ENCODE data around the gene B3GALT5.

B3GALT5 gene

DNA sequence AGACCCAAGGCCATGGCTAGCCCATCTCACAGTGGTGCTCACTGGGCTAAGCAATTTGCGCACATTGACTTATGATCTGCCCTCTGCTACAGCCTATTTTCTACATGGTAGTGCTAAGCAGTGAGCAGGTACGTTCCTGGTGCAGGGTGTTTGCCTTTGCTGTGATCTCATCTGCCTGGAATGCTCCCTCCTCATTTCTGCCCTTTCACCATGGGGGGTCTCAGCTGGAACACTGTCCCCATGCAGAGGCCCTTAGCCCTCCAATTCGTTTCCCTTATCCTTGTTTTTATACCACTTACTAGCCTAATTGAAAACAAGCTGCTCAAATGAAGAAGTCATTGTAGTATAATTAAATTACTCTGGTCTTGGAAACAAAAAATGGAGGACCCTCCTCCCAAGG lies 2.0 kb upstream of the B3GALT5 start:
- no peak for DNase-seq

DNA sequence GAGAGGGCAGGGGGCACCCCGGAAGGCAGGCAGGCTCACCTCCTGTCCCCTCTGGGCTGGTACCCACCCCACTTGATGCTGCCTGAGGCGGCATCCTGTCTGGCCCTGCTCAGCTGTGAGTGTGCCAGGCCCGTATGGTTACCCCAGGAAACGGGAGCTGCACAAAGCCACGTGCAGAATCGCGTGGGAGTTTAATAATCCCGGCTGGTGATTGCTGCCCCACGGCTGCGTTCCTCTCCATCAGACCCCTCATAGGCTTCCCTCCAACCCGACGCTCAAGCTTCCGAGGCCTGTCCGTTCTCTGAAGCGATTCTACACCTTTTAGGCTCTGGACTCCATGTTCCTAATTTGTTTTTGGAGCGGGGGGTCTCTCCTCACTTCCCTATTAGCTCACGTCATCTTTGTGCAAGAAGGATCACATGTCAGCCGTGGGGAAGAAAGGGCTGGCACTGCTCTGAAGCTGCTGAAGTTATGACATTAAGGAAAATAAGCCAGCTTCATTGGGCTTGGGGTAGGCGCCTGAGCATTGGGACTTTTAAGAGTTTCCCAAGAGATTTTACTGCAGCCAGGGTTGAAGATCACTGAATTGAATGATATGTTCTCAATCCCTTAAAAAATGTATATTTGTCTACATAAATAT lies 1.1 kb upstream of the B3GALT5 start:
- no peak for DNase-seq

- no peak for DNase-seq
Observed at GRCh38 chr21:39613041-39613934, 548 bp downstream of the B3GALT5 start.

- no peak for DNase-seq
Observed at GRCh38 chr21:39616211-39616772, 3.6 kb downstream of the B3GALT5 start.

DNA sequence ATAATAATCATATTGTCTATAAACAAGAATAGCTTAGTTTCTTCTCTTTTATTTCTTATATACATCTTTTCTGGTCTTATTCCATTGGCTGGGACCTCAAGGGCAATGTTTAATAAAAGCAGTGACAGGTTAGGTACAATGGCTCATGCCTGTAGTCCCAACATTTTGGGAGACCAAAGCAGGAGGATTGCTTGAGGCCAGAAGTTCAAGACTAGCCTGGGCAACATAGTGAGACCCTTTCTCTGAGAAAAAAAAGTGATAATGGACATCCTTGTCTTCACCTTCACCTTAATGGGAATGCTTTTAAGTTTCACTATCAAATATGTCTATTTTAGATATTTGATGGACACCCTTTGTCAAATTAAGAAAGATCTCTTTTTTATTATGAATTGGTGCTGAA lies 8.1 kb downstream of the B3GALT5 start:
- DNase-seq = no peak

- DNase-seq = no peak
Observed at GRCh38 chr21:39625211-39625895, 12.6 kb downstream of the B3GALT5 start.

- no peak for DNase-seq
Observed at GRCh38 chr21:39628385-39628784, 15.6 kb downstream of the B3GALT5 start.

DNA sequence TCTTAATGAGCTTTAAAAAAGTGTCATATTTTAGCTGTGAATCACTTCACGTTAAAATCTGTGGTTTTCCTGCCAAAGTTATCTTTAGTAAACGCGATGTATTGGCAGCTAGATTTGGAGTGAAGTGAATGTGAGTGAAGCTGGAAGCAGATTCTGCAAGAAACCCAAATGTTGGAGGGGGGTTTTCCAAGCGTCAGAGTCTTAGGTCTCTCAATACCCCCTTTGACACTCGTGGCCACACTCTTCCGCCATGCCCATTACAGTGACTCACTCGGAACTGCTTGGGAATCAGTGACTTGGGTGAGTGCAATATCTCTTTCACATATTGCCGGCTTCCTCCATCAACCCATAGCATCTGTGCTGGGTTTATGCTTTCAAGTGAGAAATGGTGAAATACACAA lies 17.5 kb downstream of the B3GALT5 start:
- DNase-seq = no peak

GRCh38 chr21:39630827-39631226 lies 18.1 kb downstream of the B3GALT5 start:
- no peak for DNase-seq

DNA sequence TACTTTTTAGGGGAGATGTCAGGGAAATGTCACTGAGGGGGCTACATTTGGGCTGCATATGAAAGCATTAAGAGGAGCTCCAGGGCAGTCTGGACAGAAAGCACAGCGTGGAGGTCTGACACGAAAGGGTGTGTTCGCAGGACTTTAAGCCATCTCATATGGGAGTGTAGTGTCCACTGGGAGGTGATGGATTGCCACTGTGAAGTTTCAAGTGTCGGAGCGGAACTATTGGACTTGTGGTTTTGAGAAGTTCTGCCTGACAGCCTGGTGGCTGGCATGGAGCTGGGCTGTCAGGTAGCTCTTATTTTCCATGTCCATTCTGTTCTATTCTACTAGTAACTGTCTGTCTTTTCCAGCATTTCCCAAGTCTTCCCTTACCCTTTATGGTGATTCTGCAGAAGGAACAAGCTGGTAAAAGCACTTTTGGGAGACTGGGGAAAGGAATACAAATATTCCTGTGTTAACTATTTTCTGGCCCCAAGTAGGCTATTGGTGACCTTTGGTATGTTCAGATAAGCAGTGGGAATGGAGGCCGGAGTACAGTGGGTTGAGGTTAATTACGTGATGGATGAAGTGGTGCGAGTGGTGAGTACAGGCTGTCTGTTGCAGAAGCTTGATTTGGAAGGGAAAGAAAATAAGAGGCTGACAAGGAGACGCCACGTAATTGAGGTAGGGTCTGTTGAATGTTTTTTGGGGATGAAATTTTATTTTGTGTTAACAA lies 19.3 kb downstream of the B3GALT5 start:
- no peak for DNase-seq

DNA sequence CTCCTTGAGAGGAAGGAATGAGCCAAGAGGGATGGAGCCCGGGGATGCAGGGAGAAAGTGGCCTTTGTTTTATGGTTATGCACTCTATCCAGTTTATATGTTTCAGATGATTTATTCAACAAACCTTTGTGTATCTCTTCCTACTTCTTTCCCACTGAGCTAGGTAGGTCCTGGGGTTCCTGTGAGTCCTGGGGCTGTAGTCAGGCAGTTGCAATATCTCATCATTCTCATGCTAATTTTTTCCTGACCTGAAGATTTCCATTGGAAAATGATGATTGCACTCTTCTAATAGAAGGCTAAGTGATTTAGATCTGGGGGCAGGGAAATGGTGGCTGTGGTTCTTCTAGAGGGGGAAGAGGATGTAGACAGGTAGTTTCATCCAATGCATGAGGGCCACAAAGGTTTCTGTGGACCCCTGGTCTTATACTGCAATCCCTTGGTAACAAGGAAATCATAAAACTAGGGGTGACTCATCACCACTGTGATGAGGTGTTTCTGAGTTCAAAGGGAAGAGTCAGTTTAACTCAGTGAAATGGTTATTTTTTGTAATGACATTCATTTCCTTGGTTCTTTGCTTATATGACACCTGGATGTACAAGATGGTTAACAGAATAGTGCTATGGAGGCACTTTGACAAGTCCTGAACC lies 20.2 kb downstream of the B3GALT5 start:
- DNase-seq = no peak

DNA sequence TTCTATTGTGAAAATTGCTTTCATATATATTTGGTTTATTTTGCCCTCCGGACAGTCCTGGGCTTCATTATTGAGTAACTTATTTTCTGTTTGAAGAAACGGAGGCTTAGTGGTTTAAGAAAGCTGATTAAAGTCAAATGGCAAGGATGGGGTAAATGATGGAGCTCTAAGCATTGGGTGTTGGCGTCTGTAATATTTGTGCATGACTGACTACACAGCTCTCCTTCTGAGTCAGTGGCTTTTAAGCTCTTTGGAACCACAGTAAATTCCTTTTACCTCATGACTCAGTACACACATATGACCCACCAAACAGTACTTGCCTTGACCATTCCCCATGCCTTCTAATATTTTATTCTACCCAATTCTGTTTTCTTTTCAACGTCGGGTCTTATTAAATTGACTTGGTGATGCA lies 21.0 kb downstream of the B3GALT5 start:
- peak; percentile 68 for DNase-seq

DNA sequence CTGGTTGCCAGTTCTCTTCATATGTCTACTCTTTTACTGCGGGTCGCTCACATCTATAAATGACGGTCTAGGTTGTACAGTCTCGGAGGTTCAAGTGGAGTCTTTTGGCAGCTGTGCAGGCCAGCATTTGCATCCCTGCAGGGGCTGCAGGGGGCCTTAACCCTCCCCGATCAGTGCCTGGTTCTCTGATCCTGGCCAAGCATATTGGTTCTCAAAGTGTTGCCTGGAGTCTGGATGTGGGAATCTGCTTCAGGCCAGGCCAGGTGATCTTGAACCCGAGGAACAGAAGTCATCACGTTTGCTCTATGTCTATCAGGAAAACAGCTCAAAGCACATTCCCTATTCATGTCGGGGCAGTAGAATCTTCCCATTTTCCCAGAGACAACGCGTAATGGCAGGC lies 21.8 kb downstream of the B3GALT5 start:
- DNase-seq = no peak

- no peak for DNase-seq
Observed at GRCh38 chr21:39637197-39637970, 24.6 kb downstream of the B3GALT5 start.

- no peak for DNase-seq
Observed at GRCh38 chr21:39637971-39638240, 25.2 kb downstream of the B3GALT5 start.

- no peak for DNase-seq
Observed at GRCh38 chr21:39638281-39638680, 25.5 kb downstream of the B3GALT5 start.

DNA sequence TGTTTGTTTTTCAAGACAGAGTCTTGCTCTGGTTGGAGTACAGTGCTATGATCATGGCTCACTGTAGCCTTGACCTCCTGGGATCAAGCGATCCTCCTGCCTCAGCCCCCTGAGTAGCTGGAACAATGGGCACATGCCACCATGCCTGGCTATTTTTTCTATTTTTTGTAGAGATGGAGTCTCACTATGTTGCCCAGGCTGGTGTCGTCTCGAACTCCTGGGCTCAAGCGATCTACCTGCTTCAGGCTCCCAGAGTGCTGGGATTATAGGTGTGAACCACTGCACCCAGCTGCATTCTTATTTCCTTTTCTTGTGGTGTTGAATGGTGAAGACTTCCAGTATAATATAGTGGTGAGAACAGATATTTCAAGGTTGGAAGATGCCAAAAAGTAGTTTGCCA lies 28.0 kb downstream of the B3GALT5 start:
- no peak for DNase-seq

- DNase-seq = no peak
Observed at GRCh38 chr21:39641827-39642450, 29.2 kb downstream of the B3GALT5 start.

DNA sequence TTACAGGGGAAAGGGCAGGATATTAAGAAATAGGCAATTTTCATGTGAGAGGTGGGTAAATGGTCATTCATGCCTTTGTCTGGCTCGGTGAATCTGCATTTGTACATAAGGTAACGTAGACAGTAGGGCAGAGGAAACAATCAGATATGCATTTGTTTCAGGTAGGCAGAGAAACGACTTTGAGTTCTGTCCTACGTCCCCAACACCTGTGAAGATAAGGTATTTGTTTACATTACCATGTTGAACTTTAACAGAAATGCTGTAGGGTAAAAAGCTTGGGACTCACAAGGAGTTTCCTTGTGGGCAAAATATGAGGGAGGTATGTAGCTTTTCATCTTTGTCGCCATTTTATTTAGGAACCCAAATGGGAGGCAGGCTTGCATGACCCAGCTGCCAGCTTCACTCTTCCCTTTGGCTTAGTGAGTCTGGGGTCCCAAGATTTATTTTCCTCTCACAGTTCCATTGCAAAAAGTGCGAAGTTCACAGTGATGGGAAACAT lies 31.4 kb downstream of the B3GALT5 start:
- no peak for DNase-seq

DNA sequence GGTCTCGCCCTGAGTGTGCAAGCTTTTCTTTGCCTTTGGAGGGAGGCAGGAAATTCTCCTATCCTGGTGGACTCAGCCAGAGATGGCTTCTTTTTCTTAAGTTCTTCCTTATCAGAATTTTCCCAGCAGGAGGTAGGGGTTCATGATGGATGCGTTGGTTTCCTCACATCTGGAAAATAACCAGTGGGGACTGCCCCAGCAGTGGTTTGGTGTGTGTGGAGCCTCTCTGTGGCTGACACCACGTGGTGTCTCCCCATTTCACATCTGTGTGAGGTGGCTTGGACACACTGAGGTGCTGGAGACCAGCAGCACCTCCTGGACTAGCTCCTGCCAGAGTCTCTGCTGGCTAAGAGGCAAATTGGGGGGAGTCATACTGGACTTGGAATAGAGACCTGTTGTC lies 32.6 kb downstream of the B3GALT5 start:
- no peak for DNase-seq

DNA sequence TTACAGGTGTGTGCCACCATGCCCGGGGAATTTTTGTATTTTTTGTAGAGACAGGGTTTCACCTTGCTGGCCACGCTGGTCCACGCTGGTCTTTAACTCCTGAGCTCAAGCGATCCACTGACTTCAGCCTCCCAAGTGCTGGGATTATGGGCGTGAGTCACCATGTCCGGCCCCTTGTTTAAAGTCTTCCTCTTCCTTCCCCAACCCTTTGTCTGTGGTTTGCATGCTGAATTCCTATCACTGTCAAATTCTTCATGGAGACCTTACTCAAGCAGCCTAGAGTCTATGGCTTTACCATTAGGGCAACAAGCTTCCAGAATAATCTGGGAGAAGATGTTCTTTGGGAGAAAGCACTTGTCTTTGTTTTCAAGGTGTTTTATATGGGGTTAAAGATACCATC lies 34.7 kb downstream of the B3GALT5 start:
- no peak for DNase-seq

Data from NCI-H226 (cell line).